Body of pancreas (tissue), 4 donors: ENCODE measurements around the gene TBX2. TPM values are rescaled to one million over a fixed set of nuclear protein-coding genes. Genes with fewer than 3 reads are reported as not detected.

Source experiments
- ATAC-seq: fragments of 150-250 bp; one replicate; pipeline ENCODE4 v1.9.1; 2016
- DNase-seq, 4 donors: peaks; one replicate each; pipeline ENCODE4 v3.0.0-alpha.2; 2019
- H3K27ac ChIP-seq, 4 donors: fragments of 200-600 bp; sonication (generic); 1 replicate in 3 of 4; 2 replicates in 1 of 4; pipeline versions ENCODE4 v1.5.1 to v1.6.1; 2016 to 2019; ENCODE audit warnings: mild to moderate bottlenecking in 1 of 4, mixed read lengths in 1 of 4, moderate library complexity in 1 of 4
- H3K27me3 ChIP-seq, 2 donors: fragments of 200-600 bp; sonication (generic); one replicate each; pipeline ENCODE4 v1.6.0; 2016; ENCODE audit warnings: mild to moderate bottlenecking in 1 of 2
- H3K36me3 ChIP-seq, 2 donors: fragments of 200-600 bp; sonication (generic); replicated peaks in 1 of 2; 2 replicates each; pipeline ENCODE4 v1.5.1; 2016; ENCODE audit warnings: low read depth in 2 of 2; ENCODE audit not compliant: insufficient read depth in 1 of 2
- H3K4me1 ChIP-seq: fragments of 200-600 bp; sonication (generic); one replicate; pipeline ENCODE4 v1.6.0; 2016
- H3K4me3 ChIP-seq, 2 donors: fragments of 200-600 bp; sonication (generic); 1 replicate in 1 of 2; 2 replicates in 1 of 2; pipeline ENCODE4 v1.5.1; 2016 to 2019
- H3K9me3 ChIP-seq, 3 donors: fragments of 200-600 bp; sonication (generic); 1 replicate in 2 of 3; 2 replicates in 1 of 3; pipeline ENCODE4 v1.5.1; 2016
- CTCF ChIP-seq, 7 experiments: fragments of 450-650 bp in 4 of 7; fragments of 200-600 bp in 3 of 7; sonication (generic) in 3 of 7; IDR thresholded peaks; one replicate each; pipeline ENCODE4 v1.5.1; 2016 to 2019; ENCODE audit warnings: antibody characterized with exemption in 7 of 7
- POLR2A ChIP-seq, 3 donors: fragments of 450-650 bp; IDR thresholded peaks; one replicate each; pipeline ENCODE4 v1.6.1; 2016; ENCODE audit warnings: antibody characterized with exemption in 3 of 3, mild to moderate bottlenecking in 2 of 3
- WGBS, 2 donors: methylation state at CpG; one replicate each; pipeline ENCODE4 v1.1.5; 2017; 5-methylcytosine and 5-hydroxymethylcytosine counted together
- intact Hi-C: fragments of 100-400 bp; cut with DNase I; formaldehyde crosslinking; loops from one replicate; pipeline ENCODE4 v1.15.1; 2023
- total RNA-seq, 2 donors: library from RNA; depleted of rRNA; stranded (reverse); fragments of >200 nt; gene quantifications; one replicate each; pipeline ENCODE4 v1.1.0, GENCODE V29; 2016

The TBX2 gene
- total RNA-seq, 2 donors from 2014 or later = 4.9 to 6.9 TPM

GRCh38 chr17:61366076-61366714 lies 33.4 kb upstream of the TBX2 start:
- Histone ChIP-seq H3K36me3 (no peaks in the 10 kb centered on the region), H3K9me3 (no peaks in the 10 kb centered on the region), H3K27me3 (no peaks in the 10 kb centered on the region), H3K4me3 (no peak overlapping the region), H3K27ac (no peak overlapping the region), H3K4me1 (no peaks in the 10 kb centered on the region)
- no peak for ATAC-seq
- TF ChIP-seq CTCF (IDR thresholded peaks at IDR 0.05) (no peak), POLR2A (IDR thresholded peaks at IDR 0.05) (no peak)
- DNase-seq = no peak
- 92 to 94% methylated on average over 7 to 8 of the region's 8 CpGs for WGBS, 2 donors
- intact Hi-C loops = no loop called here

GRCh38 chr17:61366715-61367413 lies 32.8 kb upstream of the TBX2 start:
- H3K4me3 ChIP-seq = no peak overlapping the region
- no peaks in the 10 kb centered on the region for H3K9me3 ChIP-seq
- H3K27me3 ChIP-seq = no peaks in the 10 kb centered on the region
- H3K27ac ChIP-seq = no peak overlapping the region
- WGBS, 2 donors = 86 to 88% methylated on average over 14 to 19 of the region's 19 CpGs
- intact Hi-C loops = no loop called here
- no peak for ATAC-seq
- H3K36me3 ChIP-seq = no peaks in the 10 kb centered on the region
- no peaks in the 10 kb centered on the region for H3K4me1 ChIP-seq
- TF ChIP-seq CTCF (IDR thresholded peaks at IDR 0.05) (no peak), POLR2A (IDR thresholded peaks at IDR 0.05) (no peak)
- DNase-seq = no peak

- TF ChIP-seq POLR2A (IDR thresholded peaks at IDR 0.05) = no peak
- no peak for TF ChIP-seq CTCF (IDR thresholded peaks at IDR 0.05)
- 95 to 96% methylated on average over 23 to 27 of the region's 27 CpGs for WGBS, 2 donors
- intact Hi-C loops = no loop called here
- Histone ChIP-seq H3K9me3 (no peaks in the 10 kb centered on the region), H3K36me3 (no peaks in the 10 kb centered on the region), H3K27ac (no peak overlapping the region), H3K27me3 (no peaks in the 10 kb centered on the region), H3K4me1 (no peaks in the 10 kb centered on the region), H3K4me3 (no peak overlapping the region)
- ATAC-seq = no peak
- DNase-seq = no peak
These were observed 31.4 kb upstream of the TBX2 start for GRCh38 chr17:61368049-61368831.

- Histone ChIP-seq H3K9me3 (no peaks in the 10 kb centered on the region), H3K27me3 (no peaks in the 10 kb centered on the region), H3K36me3 (no peaks in the 10 kb centered on the region), H3K4me1 (no peaks in the 10 kb centered on the region), H3K27ac (no peak overlapping the region), H3K4me3 (no peak overlapping the region)
- TF ChIP-seq POLR2A (IDR thresholded peaks at IDR 0.05) = no peak
- no peak for TF ChIP-seq CTCF (IDR thresholded peaks at IDR 0.05)
- no peak for ATAC-seq
- DNase-seq = no peak
- WGBS, 2 donors = 93 to 96% methylated on average over 5 to 7 of the region's 7 CpGs
- intact Hi-C loops = no loop called here
These were observed 30.7 kb upstream of the TBX2 start for GRCh38 chr17:61368832-61369450.
